Esophagus mucosa (tissue), 1 donor: ENCODE results near the gene SCIN. TPM values are rescaled to one million over a fixed set of nuclear protein-coding genes. Genes with fewer than 3 reads are reported as not detected.
"Not testable (repeated sequence)": the region's sequence is repeated elsewhere in the genome, so short reads cannot be mapped to it uniquely, and the experiment has no call there.

ENCODE experiments used
- ATAC-seq: fragments of 200-7000 bp; cut with Tn5 transposase; one replicate; pipeline ENCODE4 v1.9.1; 2020
- total RNA-seq: library from RNA; stranded (reverse); gene quantifications from one replicate; pipeline ENCODE4 v1.2.4, GENCODE V29; 2023
- donor health status: DM: yes; HTN: yes; CAD: no.

Gene SCIN
- total RNA-seq, 1 donor from 2014 or later: 1.1 TPM

- no peak for ATAC-seq
Measured at GRCh38 chr7:12648704-12649261, 78.3 kb downstream of the SCIN start.

GRCh38 chr7:12649348-12649747 is 78.8 kb downstream of the SCIN start:
- no peak for ATAC-seq

GRCh38 chr7:12650080-12650479 is 79.6 kb downstream of the SCIN start:
- ATAC-seq: no peak

- no peak for ATAC-seq
Measured at GRCh38 chr7:12653110-12653509, 82.6 kb downstream of the SCIN start.

- no peak for ATAC-seq
Measured at GRCh38 chr7:12653518-12653917, 83.0 kb downstream of the SCIN start.

- ATAC-seq: no peak
Measured at GRCh38 chr7:12655161-12655560, 84.6 kb downstream of the SCIN start.

- ATAC-seq: not testable (repeated sequence)
Measured at GRCh38 chr7:12660423-12660822, 89.9 kb downstream of the SCIN start.

GRCh38 chr7:12660986-12661385 is 90.5 kb downstream of the SCIN start:
- ATAC-seq: not testable (repeated sequence)

GRCh38 chr7:12661581-12661980 is 91.1 kb downstream of the SCIN start:
- no peak for ATAC-seq

- ATAC-seq: no peak
Measured at GRCh38 chr7:12670000-12670729, 99.6 kb downstream of the SCIN start.

GRCh38 chr7:12670743-12671520 is 100.4 kb downstream of the SCIN start:
- ATAC-seq: no peak

- ATAC-seq: not testable (repeated sequence)
Measured at GRCh38 chr7:12673436-12673835, 102.9 kb downstream of the SCIN start.

GRCh38 chr7:12674053-12674452 is 103.5 kb downstream of the SCIN start:
- no peak for ATAC-seq

- ATAC-seq: peak; percentile 52
Measured at GRCh38 chr7:12674861-12675260, 104.3 kb downstream of the SCIN start.

GRCh38 chr7:12683678-12684585 is 113.4 kb downstream of the SCIN start:
- ATAC-seq: no peak

GRCh38 chr7:12684733-12685132 is 114.2 kb downstream of the SCIN start:
- no peak for ATAC-seq

GRCh38 chr7:12685550-12685949 is 115.0 kb downstream of the SCIN start:
- ATAC-seq: no peak

- peak; percentile 89 for ATAC-seq
Measured at GRCh38 chr7:12686234-12686890, 115.8 kb downstream of the SCIN start.

GRCh38 chr7:12686891-12687717 is 116.6 kb downstream of the SCIN start, which contains the start of gene ARL4A:
TSS of gene ARL4A (plus strand) at chr7:12687633. CDS start at chr7:12688255, 622 bp downstream.
- peak; percentile 96 for ATAC-seq

- no peak for ATAC-seq
Measured at GRCh38 chr7:12687718-12688171, 117.2 kb downstream of the SCIN start.
